Naive thymus-derived CD4-positive, alpha-beta T cell (primary cell): ENCODE data around the gene TAL1. TPM values are rescaled to one million over a fixed set of nuclear protein-coding genes. Genes with fewer than 3 reads are reported as not detected.

Experiments
- ATAC-seq: fragments of 150-1000 bp; cut with Tn5 transposase; 2 replicates; pipeline ENCODE4 v1.10.0; 2021; ENCODE audit warnings: mild to moderate bottlenecking, moderate library complexity
- CTCF ChIA-PET: fragments of 350-600 bp; sonication (Branson Sonifier 250); formaldehyde crosslinking; loops from one replicate; lab custom pipeline; 2021; ENCODE audit warnings: antibody characterized with exemption; lab: Charles Lee
- POLR2A ChIA-PET: fragments of 350-600 bp; sonication (Branson Sonifier 250); formaldehyde crosslinking; loops from one replicate; lab custom pipeline; 2021; ENCODE audit warnings: antibody characterized with exemption, inconsistent platforms; lab: Charles Lee
- DNase-seq, 9 donors: peaks; one replicate each; pipeline versions ENCODE4 v3.0.0 to v3.0.0-alpha.2; 2020 to 2022; ENCODE audit warnings: mixed read lengths in 1 of 9
- H3K27ac ChIP-seq: one replicate; pipeline ENCODE4 v1.7.0; 2013; ENCODE audit warnings: mild to moderate bottlenecking, low read depth, low read length, moderate library complexity
- H3K27me3 ChIP-seq, 2 donors: one replicate each; pipeline ENCODE4 v1.7.0; 2013; ENCODE audit warnings: low read length in 2 of 2, mild to moderate bottlenecking in 2 of 2, moderate library complexity in 2 of 2; ENCODE audit not compliant: control insufficient read depth in 2 of 2, insufficient read depth in 2 of 2
- H3K36me3 ChIP-seq, 3 experiments: 1 replicate in 2 of 3; 2 replicates in 1 of 3; pipeline ENCODE4 v1.7.0; 2013; ENCODE audit warnings: low read length in 3 of 3, mild to moderate bottlenecking in 3 of 3, moderate library complexity in 1 of 3; ENCODE audit not compliant: insufficient read depth in 3 of 3, control insufficient read depth in 2 of 3
- H3K4me1 ChIP-seq, 2 donors: one replicate each; pipeline ENCODE4 v1.7.0; 2013; ENCODE audit warnings: low read length in 2 of 2, mild to moderate bottlenecking in 2 of 2, moderate library complexity in 1 of 2; ENCODE audit not compliant: control insufficient read depth in 2 of 2, insufficient read depth in 2 of 2
- H3K4me3 ChIP-seq: 2 replicates; pipeline ENCODE4 v1.7.0; 2013; ENCODE audit warnings: mild to moderate bottlenecking, low read length
- H3K9me3 ChIP-seq, 3 experiments: 1 replicate in 2 of 3; 2 replicates in 1 of 3; pipeline ENCODE4 v1.7.0; 2013; ENCODE audit warnings: low read length in 3 of 3; ENCODE audit not compliant: control insufficient read depth in 2 of 3
- H3K27ac Mint-ChIP-seq, 9 donors: one replicate each; pipeline ENCODE4 v1.8.0; 2020 to 2022; ENCODE audit warnings: mixed read lengths in 9 of 9, mild to moderate bottlenecking in 8 of 9, moderate library complexity in 5 of 9, inconsistent platforms in 2 of 9
- H3K27me3 Mint-ChIP-seq, 5 donors: one replicate each; pipeline ENCODE4 v1.8.0; 2021 to 2022; ENCODE audit warnings: mixed read lengths in 5 of 5, mild to moderate bottlenecking in 1 of 5
- H3K36me3 Mint-ChIP-seq, 5 donors: one replicate each; pipeline ENCODE4 v1.8.0; 2020 to 2022; ENCODE audit warnings: mixed read lengths in 5 of 5, mild to moderate bottlenecking in 3 of 5, inconsistent platforms in 1 of 5
- H3K4me1 Mint-ChIP-seq, 7 donors: one replicate each; pipeline ENCODE4 v1.8.0; 2020 to 2022; ENCODE audit warnings: mixed read lengths in 7 of 7, mild to moderate bottlenecking in 3 of 7, inconsistent platforms in 1 of 7
- H3K4me3 Mint-ChIP-seq, 10 donors: one replicate each; pipeline ENCODE4 v1.8.0; 2020 to 2022; ENCODE audit warnings: mild to moderate bottlenecking in 10 of 10, mixed read lengths in 10 of 10, moderate library complexity in 6 of 10, inconsistent platforms in 2 of 10
- H3K9me3 Mint-ChIP-seq, 11 donors: one replicate each; pipeline ENCODE4 v1.8.0; 2020 to 2022; ENCODE audit warnings: mixed read lengths in 11 of 11, mild to moderate bottlenecking in 4 of 11, inconsistent platforms in 1 of 11, moderate library complexity in 1 of 11
- intact Hi-C, 2 donors: fragments of 100-400 bp; cut with micrococcal nuclease; formaldehyde crosslinking; loops; one replicate each; pipeline ENCODE4 v1.15.1; 2023
- polyA plus RNA-seq, 2 donors: library from polyadenylated mRNA; unstranded; fragments of 300-500 nt; fragmentation: Illumina TruSeq; gene quantifications; one replicate each; pipeline ENCODE4 v1.2.3, GENCODE V29; 2021
- total RNA-seq, 6 experiments: library from RNA in 5 of 6; stranded (reverse) in 5 of 6; gene quantifications; 1 replicate in 5 of 6; 2 replicates in 1 of 6; pipeline ENCODE4 v1.2.3 and lab custom pipeline; 2021 to 2026

Gene TAL1
- total and polyA plus RNA-seq, 7 experiments from 2014 or later, result 0.42 to 4.0 TPM; not detected in 5

- peak in 4 of 9 donors; percentile 14 to 33 (median 18) for DNase-seq
- CTCF ChIA-PET, result no interaction called here
These were observed 481 bp downstream of the TAL1 start for GRCh38 chr1:47231301-47232186.

GRCh38 chr1:47230692-47231300 lies 1.2 kb downstream of the TAL1 start:
- Mint-ChIP-seq H3K4me1 (peaks cover 8 to 41% (median 30%) of the 10 kb centered on the region in 7 donors), H3K36me3 (peaks cover 0 to 10% (median 1%) of the 10 kb centered on the region in 5 donors), H3K27me3 (peaks cover 76 to 95% (median 89%) of the 10 kb centered on the region in 5 donors), H3K27ac (no peak overlapping the region), H3K4me3 (peak overlapping the region in 9 of 10 donors; percentile 21 to 94 (median 80)), H3K9me3 (peaks cover 0 to 4% (median 0%) of the 10 kb centered on the region in 11 donors)
- DNase-seq, result peak in 3 of 9 donors; percentile 5 to 12 (median 10)
- H3K36me3 ChIP-seq, result no peaks in the 10 kb centered on the region
- intact Hi-C loops, result loop anchor here in 1 of 2 donors (5.0 kb wide), 1 partner anchor 477 kb away; no protein-coding TSS in a partner anchor
- CTCF ChIA-PET, result no interaction called here
- no peak for ATAC-seq
- H3K27me3 ChIP-seq, result peaks cover 23 to 51% of the 10 kb centered on the region in 2 donors
- POLR2A ChIA-PET, result no interaction called here
- no peaks in the 10 kb centered on the region for H3K9me3 ChIP-seq
- H3K27ac ChIP-seq, result no peak overlapping the region
- peak overlapping the region; percentile 17 for H3K4me3 ChIP-seq
- H3K4me1 ChIP-seq, result peaks cover 12 to 13% of the 10 kb centered on the region in 2 donors

More at GRCh38 chr1:47231301-47232186, 481 bp downstream of the TAL1 start:
- no peak overlapping the region for H3K27ac ChIP-seq
- peak overlapping the region; percentile 4 for H3K4me3 ChIP-seq
- Mint-ChIP-seq H3K4me1 (peaks cover 8 to 37% (median 28%) of the 10 kb centered on the region in 7 donors), H3K9me3 (peaks cover 0 to 4% (median 0%) of the 10 kb centered on the region in 11 donors), H3K27ac (peak overlapping the region in 1 of 9 donors; percentile 62), H3K4me3 (peak overlapping the region; percentile 74 to 94 (median 84)), H3K36me3 (peaks cover 0 to 10% (median 1%) of the 10 kb centered on the region in 5 donors), H3K27me3 (peaks cover 70 to 95% (median 90%) of the 10 kb centered on the region in 5 donors)
- intact Hi-C loops, result loop anchor here in 1 of 2 donors (5.0 kb wide), 1 partner anchor 476 kb away; no protein-coding TSS in a partner anchor
- H3K4me1 ChIP-seq, result peaks cover 12 to 13% of the 10 kb centered on the region in 2 donors
- H3K9me3 ChIP-seq, result no peaks in the 10 kb centered on the region
- no peaks in the 10 kb centered on the region for H3K36me3 ChIP-seq
- peaks cover 23 to 45% of the 10 kb centered on the region in 2 donors for H3K27me3 ChIP-seq
- POLR2A ChIA-PET, result no interaction called here
- ATAC-seq, result peak; percentile 55

DNA sequence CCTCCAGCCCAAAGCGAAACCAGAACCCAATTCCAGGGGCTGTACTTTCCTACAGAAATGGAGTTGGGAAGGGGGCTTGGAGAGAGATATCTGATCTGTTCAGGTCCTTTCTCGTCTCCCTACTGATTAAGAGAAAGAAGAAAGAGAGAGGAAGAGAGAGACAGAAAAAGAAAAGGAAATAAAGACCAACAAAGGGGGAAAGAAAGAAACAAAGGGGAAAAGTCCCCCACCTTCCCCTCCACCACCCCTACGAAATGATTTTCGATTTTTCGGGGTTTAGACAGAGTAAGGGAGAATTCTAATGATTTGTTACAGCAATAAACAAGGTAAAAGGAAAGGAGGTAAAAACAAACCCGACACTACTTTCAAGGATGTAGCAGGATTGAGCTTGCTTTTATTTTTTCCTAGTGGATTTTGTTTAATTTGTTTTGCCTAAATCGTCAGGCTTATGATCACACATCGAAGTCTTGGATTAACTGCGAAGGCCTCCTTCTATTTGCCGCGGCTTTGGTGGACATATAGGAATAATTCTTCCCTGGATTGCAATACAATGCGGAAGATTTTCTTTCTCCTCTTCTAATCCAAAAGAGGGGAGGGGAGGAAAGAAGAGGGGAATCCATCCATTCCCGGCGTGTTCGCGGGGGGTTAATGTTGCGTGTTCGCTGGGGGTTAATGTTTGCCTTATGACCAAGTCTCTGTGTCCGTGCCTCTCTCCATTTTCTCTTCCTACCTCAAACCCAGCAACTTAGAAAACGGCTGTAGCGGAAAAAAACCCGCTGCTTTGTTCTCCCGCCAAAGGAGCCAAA lies 1.9 kb downstream of the TAL1 start:
- no peak overlapping the region for H3K4me3 ChIP-seq
- CTCF ChIA-PET, result no interaction called here

DNA sequence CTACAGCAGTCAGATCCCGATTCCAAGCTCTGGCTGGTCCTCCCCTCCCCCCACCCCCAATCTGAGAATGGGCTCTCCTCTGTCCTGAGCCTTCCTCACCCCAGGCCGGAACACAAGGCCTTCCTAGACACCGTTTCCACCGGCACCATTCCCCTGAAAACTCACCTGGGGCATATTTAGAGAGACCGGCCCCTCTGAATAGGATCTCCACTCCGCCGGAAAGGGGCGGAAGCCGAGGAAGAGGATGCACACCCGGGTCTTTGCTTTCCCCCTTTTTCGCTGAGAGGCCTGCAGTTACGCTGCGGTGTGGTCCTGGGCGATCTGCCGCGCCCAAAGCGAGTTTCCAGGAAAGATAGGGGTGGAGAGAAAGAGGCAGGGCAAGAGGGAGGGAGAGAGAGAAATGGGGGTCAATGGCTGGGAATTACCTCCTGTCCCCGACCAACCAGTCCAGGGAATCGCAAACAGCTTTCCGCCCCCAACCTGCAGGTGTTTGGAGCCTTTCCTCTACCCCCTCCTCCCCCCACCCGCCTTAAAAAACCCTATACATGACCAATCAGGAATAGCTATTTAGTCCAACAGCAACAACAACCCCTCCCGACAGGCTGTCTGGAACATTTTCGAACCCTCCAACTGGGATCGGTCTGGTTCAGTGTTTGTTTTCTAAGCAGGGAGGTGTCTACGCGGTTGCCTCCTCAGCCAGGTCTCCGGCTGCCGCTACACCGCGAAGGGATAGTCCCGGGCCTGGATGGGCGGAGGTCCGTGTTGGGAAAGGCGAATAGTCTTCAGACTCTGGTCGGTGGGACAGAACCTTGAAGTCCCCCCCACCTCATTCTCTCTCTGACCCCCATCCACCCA lies 2.8 kb downstream of the TAL1 start:
- Histone ChIP-seq H3K9me3 (no peaks in the 10 kb centered on the region), H3K27me3 (peaks cover 25 to 53% of the 10 kb centered on the region in 2 donors), H3K27ac (no peak overlapping the region), H3K4me1 (peaks cover 12 to 13% of the 10 kb centered on the region in 2 donors), H3K4me3 (no peak overlapping the region), H3K36me3 (no peaks in the 10 kb centered on the region)
- no peak for ATAC-seq
- Mint-ChIP-seq H3K36me3 (peaks cover 0 to 10% (median 0%) of the 10 kb centered on the region in 5 donors), H3K27me3 (peaks cover 74 to 84% (median 77%) of the 10 kb centered on the region in 5 donors), H3K4me1 (peaks cover 8 to 42% (median 31%) of the 10 kb centered on the region in 7 donors), H3K4me3 (peak overlapping the region in 5 of 10 donors; percentile 38 to 94 (median 80)), H3K9me3 (peaks cover 0 to 4% (median 0%) of the 10 kb centered on the region in 11 donors), H3K27ac (peak overlapping the region in 1 of 9 donors; percentile 26)
- DNase-seq, result no peak
- ChIA-PET POLR2A (no interaction called here), CTCF (no interaction called here)
- intact Hi-C loops, result loop anchor here in 1 of 2 donors (2.0 kb wide), 1 partner anchor 208 kb away; no protein-coding TSS in a partner anchor

More for the DNA sequence above, 1.9 kb downstream of the TAL1 start:
- Mint-ChIP-seq H3K27me3 (peaks cover 77 to 92% (median 85%) of the 10 kb centered on the region in 5 donors), H3K27ac (peak overlapping the region in 1 of 9 donors; percentile 71), H3K36me3 (peaks cover 0 to 10% (median 1%) of the 10 kb centered on the region in 5 donors), H3K9me3 (peaks cover 0 to 4% (median 0%) of the 10 kb centered on the region in 11 donors), H3K4me3 (peak overlapping the region; percentile 31 to 94 (median 66)), H3K4me1 (peaks cover 8 to 42% (median 31%) of the 10 kb centered on the region in 7 donors)
- Histone ChIP-seq H3K27ac (no peak overlapping the region), H3K36me3 (no peaks in the 10 kb centered on the region), H3K4me1 (peaks cover 12 to 13% of the 10 kb centered on the region in 2 donors), H3K27me3 (peaks cover 23 to 53% of the 10 kb centered on the region in 2 donors), H3K9me3 (no peaks in the 10 kb centered on the region)
- DNase-seq (no peak), ATAC-seq (no peak)
- POLR2A ChIA-PET, result no interaction called here
- intact Hi-C loops, result loop anchor here in 1 of 2 donors (2.0 to 5.0 kb wide), 2 partner anchors 207 to 477 kb away; no protein-coding TSS in a partner anchor

GRCh38 chr1:47228644-47229030 lies 3.4 kb downstream of the TAL1 start:
- no peak for DNase-seq
- Histone ChIP-seq H3K4me1 (peaks cover 12 to 13% of the 10 kb centered on the region in 2 donors), H3K9me3 (no peaks in the 10 kb centered on the region), H3K36me3 (no peaks in the 10 kb centered on the region), H3K27me3 (peaks cover 26 to 55% of the 10 kb centered on the region in 2 donors), H3K4me3 (no peak overlapping the region), H3K27ac (no peak overlapping the region)
- Mint-ChIP-seq H3K36me3 (peaks cover 0 to 10% (median 0%) of the 10 kb centered on the region in 5 donors), H3K27me3 (peaks cover 68 to 78% (median 71%) of the 10 kb centered on the region in 5 donors), H3K27ac (no peak overlapping the region), H3K4me1 (peaks cover 8 to 42% (median 31%) of the 10 kb centered on the region in 7 donors), H3K9me3 (peaks cover 0 to 4% (median 0%) of the 10 kb centered on the region in 11 donors), H3K4me3 (no peak overlapping the region)
- intact Hi-C loops, result loop anchor here in 1 of 2 donors (2.0 kb wide), 1 partner anchor 208 kb away; no protein-coding TSS in a partner anchor
- CTCF ChIA-PET, result no interaction called here
- POLR2A ChIA-PET, result no interaction called here
- ATAC-seq, result no peak
